Testis (tissue), 2 donors: ENCODE data around the gene GLIPR1.

Experiments used
- POLR2A ChIP-seq: fragments of 450-650 bp; IDR thresholded peaks from one replicate; pipeline ENCODE4 v1.6.1; 2017; ENCODE audit warnings: antibody characterized with exemption, mild to moderate bottlenecking, moderate library complexity
- TF ChIP-seq, protein P1 (sequence below), 3 experiments: fragments of 450-650 bp in 2 of 3; fragments of 200-600 bp in 1 of 3; sonication (generic) in 1 of 3; IDR thresholded peaks; one replicate each; pipeline ENCODE4 v1.5.1; 2016 to 2019; ENCODE audit warnings: antibody characterized with exemption in 3 of 3, mild to moderate bottlenecking in 2 of 3, moderate library complexity in 1 of 3

GRCh38 chr12:75528272-75528671, 47.7 kb downstream of the GLIPR1 start:
- TF ChIP-seq, protein P1, sequence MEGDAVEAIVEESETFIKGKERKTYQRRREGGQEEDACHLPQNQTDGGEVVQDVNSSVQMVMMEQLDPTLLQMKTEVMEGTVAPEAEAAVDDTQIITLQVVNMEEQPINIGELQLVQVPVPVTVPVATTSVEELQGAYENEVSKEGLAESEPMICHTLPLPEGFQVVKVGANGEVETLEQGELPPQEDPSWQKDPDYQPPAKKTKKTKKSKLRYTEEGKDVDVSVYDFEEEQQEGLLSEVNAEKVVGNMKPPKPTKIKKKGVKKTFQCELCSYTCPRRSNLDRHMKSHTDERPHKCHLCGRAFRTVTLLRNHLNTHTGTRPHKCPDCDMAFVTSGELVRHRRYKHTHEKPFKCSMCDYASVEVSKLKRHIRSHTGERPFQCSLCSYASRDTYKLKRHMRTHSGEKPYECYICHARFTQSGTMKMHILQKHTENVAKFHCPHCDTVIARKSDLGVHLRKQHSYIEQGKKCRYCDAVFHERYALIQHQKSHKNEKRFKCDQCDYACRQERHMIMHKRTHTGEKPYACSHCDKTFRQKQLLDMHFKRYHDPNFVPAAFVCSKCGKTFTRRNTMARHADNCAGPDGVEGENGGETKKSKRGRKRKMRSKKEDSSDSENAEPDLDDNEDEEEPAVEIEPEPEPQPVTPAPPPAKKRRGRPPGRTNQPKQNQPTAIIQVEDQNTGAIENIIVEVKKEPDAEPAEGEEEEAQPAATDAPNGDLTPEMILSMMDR (IDR thresholded peaks at IDR 0.05), result no peak
- TF ChIP-seq POLR2A, result no peak
